Endothelial cell of umbilical vein (primary cell): ENCODE measurements around the gene ADARB2. TPM values are rescaled to one million over a fixed set of nuclear protein-coding genes. Genes with fewer than 3 reads are reported as not detected.

Experiments used
- BruUV-seq: library from RNA; stranded (reverse); fragments of 400-500 nt; replicated peaks from 2 replicates; lab custom pipeline; 2021; lab: Mats Ljungman, UMichigan
- CTCF ChIA-PET: fragments of 300-600, 350-600 bp; sonication (Branson Sonifier 250); formaldehyde crosslinking; loops from one replicate; lab custom pipeline; 2021; ENCODE audit warnings: antibody characterized with exemption, inconsistent platforms; lab: Charles Lee
- POLR2A ChIA-PET: fragments of 300-600, 350-600 bp; sonication (Branson Sonifier 250); formaldehyde crosslinking; loops from one replicate; lab custom pipeline; 2021; ENCODE audit warnings: antibody characterized with exemption, inconsistent platforms; lab: Charles Lee
- DNase-seq: peaks from one replicate; pipeline ENCODE4 v3.0.0-alpha.2; 2011; ENCODE audit warnings: low read depth, low spot score
- FAIRE-seq: peaks from 2 replicates; lab custom pipeline; 2011; peaks lifted over from hg19 to GRCh38; lab: Jason Lieb, UNC
- H2AFZ ChIP-seq: 2 replicates; pipeline ENCODE4 v1.6.0; 2012; ENCODE audit warnings: low read depth, low read length, control low read depth, inconsistent platforms
- H3K27ac ChIP-seq: 2 replicates; pipeline ENCODE4 v1.5.1; 2011; ENCODE audit warnings: low read depth, mild to moderate bottlenecking, control low read depth, low read length, moderate library complexity; ENCODE audit not compliant: insufficient read depth
- H3K27me3 ChIP-seq, 2 experiments: 2 replicates each; pipeline versions ENCODE4 v1.6.0 to v1.6.1; 2011; ENCODE audit warnings: low read length in 2 of 2, mixed read lengths in 1 of 2; ENCODE audit not compliant: control insufficient read depth in 2 of 2, insufficient read depth in 2 of 2
- H3K36me3 ChIP-seq, 2 experiments: 2 replicates in 1 of 2; 3 replicates in 1 of 2; pipeline ENCODE4 v1.5.1; 2011; ENCODE audit warnings: low read length in 2 of 2, mild to moderate bottlenecking in 1 of 2, moderate library complexity in 1 of 2; ENCODE audit not compliant: control insufficient read depth in 2 of 2, insufficient read depth in 2 of 2; ENCODE audit errors: extremely low read depth in 1 of 2
- H3K4me1 ChIP-seq: 3 replicates; pipeline ENCODE4 v1.5.1; 2011; ENCODE audit warnings: mild to moderate bottlenecking, low read length; ENCODE audit not compliant: control insufficient read depth, insufficient read depth; ENCODE audit errors: extremely low read depth
- H3K4me2 ChIP-seq: 2 replicates; pipeline ENCODE4 v1.6.1; 2011; ENCODE audit warnings: low read length, control low read depth, mixed read lengths; ENCODE audit not compliant: insufficient read depth
- H3K4me3 ChIP-seq, 3 experiments: fragments of 200-600 bp in 1 of 3; sonication (generic), shearing (Covaris generic) in 1 of 3; replicated peaks in 1 of 3; 2 replicates each; pipeline ENCODE4 v1.5.1; 2011 to 2016; ENCODE audit warnings: control low read depth in 3 of 3, low read length in 3 of 3, mild to moderate bottlenecking in 2 of 3, inconsistent platforms in 1 of 3, low read depth in 1 of 3, moderate library complexity in 1 of 3; ENCODE audit not compliant: insufficient read depth in 1 of 3
- H3K79me2 ChIP-seq: 2 replicates; pipeline ENCODE4 v1.6.0; 2012; ENCODE audit warnings: low read length, inconsistent platforms; ENCODE audit not compliant: control insufficient read depth, insufficient read depth
- H3K9ac ChIP-seq: replicated peaks from 2 replicates; pipeline ENCODE3; 2011; ENCODE audit warnings: low read length, control low read depth; ENCODE audit not compliant: insufficient read depth; ENCODE audit errors: extremely low read depth
- H3K9me1 ChIP-seq: replicated peaks from 3 replicates; pipeline ENCODE4 v1.6.0; 2011; ENCODE audit warnings: mild to moderate bottlenecking, low read length; ENCODE audit not compliant: control insufficient read depth, insufficient read depth; ENCODE audit errors: extremely low read depth
- H3K9me3 ChIP-seq: replicated peaks from 2 replicates; pipeline ENCODE4 v1.5.1; 2012; ENCODE audit warnings: low read length, inconsistent platforms; ENCODE audit not compliant: control insufficient read depth, insufficient read depth
- H4K20me1 ChIP-seq: replicated peaks from 2 replicates; pipeline ENCODE3; 2011; ENCODE audit warnings: mild to moderate bottlenecking, low read length; ENCODE audit not compliant: control insufficient read depth, insufficient read depth; ENCODE audit errors: extremely low read depth
- EZH2 ChIP-seq: IDR thresholded peaks from 2 replicates; pipeline ENCODE4 v1.6.1; 2012; ENCODE audit warnings: borderline replicate concordance, low read depth, mild to moderate bottlenecking, moderate library complexity, low read length, inconsistent platforms; ENCODE audit not compliant: severe bottlenecking
- FOS ChIP-seq: IDR thresholded peaks from 2 replicates; pipeline ENCODE4 v1.6.1; 2011; ENCODE audit warnings: mild to moderate bottlenecking, low read length, moderate library complexity, borderline replicate concordance; ENCODE audit not compliant: insufficient read depth
- GATA2 ChIP-seq: IDR thresholded peaks from 2 replicates; pipeline ENCODE4 v1.7.0; 2011; ENCODE audit warnings: low read depth, mild to moderate bottlenecking, moderate library complexity, mixed read lengths, low read length; ENCODE audit not compliant: insufficient read length, insufficient read depth
- JUN ChIP-seq: IDR thresholded peaks from 2 replicates; pipeline ENCODE4 v1.6.1; 2011; ENCODE audit warnings: borderline replicate concordance, low read depth; ENCODE audit not compliant: insufficient read length, insufficient read depth
- MYC ChIP-seq: IDR thresholded peaks from one replicate; pipeline ENCODE4 v1.6.1; 2011; ENCODE audit warnings: mild to moderate bottlenecking, low read depth, low read length
- POLR2A ChIP-seq: IDR thresholded peaks from 2 replicates; pipeline ENCODE4 v1.6.1; 2012; ENCODE audit warnings: low read depth, mild to moderate bottlenecking, control low read depth, low read length
- POLR2AphosphoS5 ChIP-seq: IDR thresholded peaks from 2 replicates; pipeline ENCODE4 v1.6.1; 2012; ENCODE audit warnings: low read depth, mild to moderate bottlenecking, control low read depth, low read length, moderate library complexity; ENCODE audit not compliant: insufficient read depth
- dilution Hi-C: fragments of 300-500 bp; cut with MboI; formaldehyde crosslinking; loops from one replicate; pipeline ENCODE4 v1.15.0; 2019; ENCODE audit warnings: low sequenced_read_pairs; ENCODE audit not compliant: extremely low pct_ligation_motif_present
- intact Hi-C: fragments of 100-400 bp; cut with micrococcal nuclease; formaldehyde crosslinking; loops from one replicate; pipeline ENCODE4 v1.10.0; 2022
- polyA plus RNA-seq, 4 experiments: library from polyadenylated mRNA; depleted of rRNA in 3 of 4; stranded (reverse) in 3 of 4; unstranded in 1 of 4; fragments of >200 nt; gene quantifications; 2 replicates each; pipeline versions ENCODE4 v1.2.1 to v1.2.3, GENCODE V29; 2011 to 2012; ENCODE audit warnings: missing spikeins in 1 of 4
- total RNA-seq: library from RNA; stranded (reverse); gene quantifications from 2 replicates; pipeline ENCODE4 v1.2.3, GENCODE V29; 2021
- TF ChIP-seq, protein P1 (sequence below), 2 donors: IDR thresholded peaks; 1 replicate in 1 of 2; 2 replicates in 1 of 2; pipeline ENCODE4 v1.5.1; 2011; ENCODE audit warnings: low read length in 2 of 2, mild to moderate bottlenecking in 2 of 2, moderate library complexity in 2 of 2, control low read depth in 1 of 2, inconsistent platforms in 1 of 2, low read depth in 1 of 2; ENCODE audit not compliant: insufficient read depth in 1 of 2; ENCODE audit errors: extremely low read depth in 1 of 2
- TF ChIP-seq, protein P2 (sequence below): IDR thresholded peaks from 2 replicates; pipeline ENCODE4 v1.6.1; 2011; ENCODE audit not compliant: insufficient read depth, insufficient read length

Gene ADARB2
- total and polyA plus RNA-seq, 2 donors (not counting 3 experiments of a cell fraction or from before 2014, with no cell fraction given): not detected

DNA sequence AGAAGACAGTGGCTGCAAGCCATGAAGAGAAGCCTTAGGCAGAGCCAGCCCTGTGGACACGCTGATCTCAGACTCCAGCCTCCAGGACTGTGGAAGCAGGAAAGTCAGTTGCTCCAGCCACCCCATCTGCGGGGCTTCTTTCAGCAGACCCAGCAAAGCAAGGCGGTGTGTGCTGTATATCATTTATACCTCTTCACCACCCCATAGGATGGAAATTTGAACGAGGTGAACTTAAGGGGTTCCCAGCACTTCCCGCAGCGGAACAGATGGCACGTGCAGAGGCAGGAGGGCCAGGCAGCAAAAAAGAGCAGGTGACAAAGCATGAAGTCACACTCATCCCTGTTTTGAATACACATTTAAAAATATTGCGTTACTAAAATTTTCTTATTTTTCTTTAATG is 159.4 kb downstream of the ADARB2 start:
- H3K4me3 ChIP-seq: no peak overlapping the region
- CTCF ChIA-PET: no interaction called here
- DNase-seq: no peak
- TF ChIP-seq JUN (no peak), FOS (no peak), POLR2A (no peak), MYC (no peak), GATA2 (no peak), EZH2 (no peak), POLR2AphosphoS5 (no peak)
- TF ChIP-seq, protein P1, sequence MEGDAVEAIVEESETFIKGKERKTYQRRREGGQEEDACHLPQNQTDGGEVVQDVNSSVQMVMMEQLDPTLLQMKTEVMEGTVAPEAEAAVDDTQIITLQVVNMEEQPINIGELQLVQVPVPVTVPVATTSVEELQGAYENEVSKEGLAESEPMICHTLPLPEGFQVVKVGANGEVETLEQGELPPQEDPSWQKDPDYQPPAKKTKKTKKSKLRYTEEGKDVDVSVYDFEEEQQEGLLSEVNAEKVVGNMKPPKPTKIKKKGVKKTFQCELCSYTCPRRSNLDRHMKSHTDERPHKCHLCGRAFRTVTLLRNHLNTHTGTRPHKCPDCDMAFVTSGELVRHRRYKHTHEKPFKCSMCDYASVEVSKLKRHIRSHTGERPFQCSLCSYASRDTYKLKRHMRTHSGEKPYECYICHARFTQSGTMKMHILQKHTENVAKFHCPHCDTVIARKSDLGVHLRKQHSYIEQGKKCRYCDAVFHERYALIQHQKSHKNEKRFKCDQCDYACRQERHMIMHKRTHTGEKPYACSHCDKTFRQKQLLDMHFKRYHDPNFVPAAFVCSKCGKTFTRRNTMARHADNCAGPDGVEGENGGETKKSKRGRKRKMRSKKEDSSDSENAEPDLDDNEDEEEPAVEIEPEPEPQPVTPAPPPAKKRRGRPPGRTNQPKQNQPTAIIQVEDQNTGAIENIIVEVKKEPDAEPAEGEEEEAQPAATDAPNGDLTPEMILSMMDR (IDR thresholded peaks at IDR 0.05; ENCODE audit: extremely low read depth in 1 of 2, insufficient read depth in 1 of 2, low read depth in 1 of 2, low read length in 2 of 2): no peak
- TF ChIP-seq, protein P2, sequence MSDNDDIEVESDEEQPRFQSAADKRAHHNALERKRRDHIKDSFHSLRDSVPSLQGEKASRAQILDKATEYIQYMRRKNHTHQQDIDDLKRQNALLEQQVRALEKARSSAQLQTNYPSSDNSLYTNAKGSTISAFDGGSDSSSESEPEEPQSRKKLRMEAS: no peak
- BruUV-seq: no TSS peak
- H3K4me2 ChIP-seq: no peak overlapping the region
- no peak overlapping the region for H3K9ac ChIP-seq
- H3K27me3 ChIP-seq: no peaks in the 10 kb centered on the region
- H3K9me1 ChIP-seq: no peaks in the 10 kb centered on the region
- H3K36me3 ChIP-seq: no peaks in the 10 kb centered on the region
- intact Hi-C loops (no loop called here), dilution Hi-C loops (no loop called here)
- no peaks in the 10 kb centered on the region for H3K4me1 ChIP-seq
- POLR2A ChIA-PET: no interaction called here
- FAIRE-seq: no peak
- H3K27ac ChIP-seq: no peak overlapping the region
- H4K20me1 ChIP-seq: no peaks in the 10 kb centered on the region
- no peak overlapping the region for H2AFZ ChIP-seq
- peaks cover 2% of the 10 kb centered on the region for H3K9me3 ChIP-seq
- H3K79me2 ChIP-seq: no peaks in the 10 kb centered on the region
